Natural killer cell treated with Interleukin-12 subunit alpha and Interleukin-12 subunit beta and Interleukin-15 and Interleukin-18, amount 100 ng/mL, for 72 hours (primary cell): ENCODE measurements around the gene NDUFS8. TPM values are rescaled to one million over a fixed set of nuclear protein-coding genes. Genes with fewer than 3 reads are reported as not detected.
"Not testable (repeated sequence)": the region's sequence is repeated elsewhere in the genome, so short reads cannot be mapped to it uniquely, and the experiment has no call there.

Source experiments
- ATAC-seq, 2 donors: fragments of 150-1000 bp; cut with Tn5 transposase in 1 of 2; sonication (Bioruptor Pico), chemical (Tn5 transposase) in 1 of 2; 2 replicates each; pipeline ENCODE4 v1.10.0; 2021
- DNase-seq: peaks from one replicate; pipeline ENCODE4 v3.0.0; 2022; ENCODE audit warnings: low spot score
- H3K27ac Mint-ChIP-seq, 2 donors: 1 replicate in 1 of 2; 2 replicates in 1 of 2; pipeline ENCODE4 v1.8.0; 2022; ENCODE audit warnings: mixed read lengths in 2 of 2, mild to moderate bottlenecking in 1 of 2, moderate library complexity in 1 of 2
- H3K27me3 Mint-ChIP-seq, 2 donors: 1 replicate in 1 of 2; 2 replicates in 1 of 2; pipeline ENCODE4 v1.8.0; 2022; ENCODE audit warnings: mixed read lengths in 2 of 2
- H3K36me3 Mint-ChIP-seq: one replicate; pipeline ENCODE4 v1.8.0; 2022; ENCODE audit warnings: mixed read lengths
- H3K4me1 Mint-ChIP-seq, 2 donors: 1 replicate in 1 of 2; 2 replicates in 1 of 2; pipeline ENCODE4 v1.8.0; 2022; ENCODE audit warnings: low read depth in 2 of 2, mixed read lengths in 2 of 2, mild to moderate bottlenecking in 1 of 2
- H3K4me3 Mint-ChIP-seq: one replicate; pipeline ENCODE4 v1.8.0; 2022; ENCODE audit warnings: mixed read lengths
- H3K9me3 Mint-ChIP-seq: 2 replicates; pipeline ENCODE4 v1.8.0; 2022; ENCODE audit warnings: mixed read lengths
- total RNA-seq, 2 donors: library from RNA; stranded (reverse); gene quantifications; one replicate each; pipeline ENCODE4 v1.2.3, GENCODE V29; 2022

NDUFS8 gene
- total RNA-seq, result 100 to 1,000 TPM; 124 to 143 TPM

DNA sequence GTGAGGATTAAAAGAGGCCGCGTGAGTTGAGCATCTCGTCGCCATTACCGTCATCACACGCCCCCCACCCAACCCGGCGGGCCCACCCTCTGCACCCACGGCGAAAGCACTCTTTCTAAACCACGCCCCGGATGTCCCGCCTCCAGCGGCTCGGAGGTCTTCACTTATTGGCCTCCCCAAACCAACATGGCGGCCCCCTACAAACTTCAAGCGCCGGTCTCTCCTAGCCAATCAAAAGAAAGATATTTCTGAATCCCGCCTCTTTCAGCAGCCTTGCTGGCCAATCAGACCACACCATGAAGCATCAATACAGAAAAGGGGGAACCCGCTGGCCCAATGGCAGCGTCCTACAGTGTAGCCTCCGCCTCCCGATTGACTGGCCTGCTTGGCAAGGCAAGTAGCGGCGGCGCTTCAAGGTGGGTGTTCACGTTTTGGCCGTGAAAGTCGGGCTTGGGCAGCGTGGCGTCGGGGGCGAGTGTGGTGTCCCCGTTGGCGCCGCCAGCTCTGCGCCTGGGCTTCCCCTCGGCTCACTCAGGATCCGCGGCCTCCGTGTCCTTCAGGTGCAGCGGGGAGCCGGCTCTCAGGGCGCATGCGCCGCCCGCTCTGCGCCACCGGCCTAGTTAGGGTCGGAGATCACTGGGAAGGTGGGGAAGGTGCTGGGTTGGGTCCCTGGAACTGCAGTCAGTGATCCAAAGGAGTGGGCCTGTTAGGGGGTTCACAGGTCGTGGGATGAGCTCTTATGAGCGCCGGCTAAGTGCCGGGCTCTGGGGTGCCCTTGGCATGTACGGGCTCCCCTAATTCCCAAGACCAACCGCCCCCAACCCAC, at the start of gene NDUFS8:
Gene NDUFS8 (plus strand): TSS at position 364 of the 826 bp plus-strand sequence. CDS start 1,471 bp downstream, outside the sequence.
- ATAC-seq (peak; percentile 97 to 99), DNase-seq (peak; percentile 97)
- peak within 1 kb of the TSS; percentile 87 for H3K4me3 Mint-ChIP-seq
- peaks cover 12 to 28% of the 10 kb centered on the region in 2 donors for H3K4me1 Mint-ChIP-seq
- H3K36me3 Mint-ChIP-seq, result no peaks in the 10 kb centered on the region
- H3K27me3 Mint-ChIP-seq, result no peaks in the 10 kb centered on the region
- H3K9me3 Mint-ChIP-seq, result no peaks in the 10 kb centered on the region
- peak within 1 kb of the TSS; percentile 93 to 96 for H3K27ac Mint-ChIP-seq

DNA sequence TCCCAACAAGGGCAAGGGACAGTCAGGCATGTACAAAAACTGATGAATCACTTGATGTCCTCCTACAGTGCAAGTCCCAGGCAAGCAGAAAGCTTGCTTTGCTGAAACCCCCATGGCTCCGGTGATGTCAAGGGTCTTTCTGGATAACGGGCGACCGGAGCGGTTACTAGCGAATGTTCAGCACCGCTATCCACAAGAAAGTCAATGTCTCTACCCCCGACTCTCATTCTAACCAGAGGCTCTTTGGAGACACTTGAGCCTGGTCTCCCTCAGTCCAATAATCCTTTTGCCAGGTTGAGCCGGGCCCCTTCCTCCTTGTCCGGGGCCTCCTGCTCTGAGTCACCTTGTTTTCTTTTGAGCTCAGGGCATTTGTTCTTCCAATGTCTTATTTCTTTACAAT, 49.3 kb upstream of the NDUFS8 start:
- not testable (repeated sequence) for H3K27ac Mint-ChIP-seq, H3K9me3 Mint-ChIP-seq, ATAC-seq, H3K36me3 Mint-ChIP-seq, DNase-seq, H3K4me1 Mint-ChIP-seq, H3K4me3 Mint-ChIP-seq, H3K27me3 Mint-ChIP-seq

DNA sequence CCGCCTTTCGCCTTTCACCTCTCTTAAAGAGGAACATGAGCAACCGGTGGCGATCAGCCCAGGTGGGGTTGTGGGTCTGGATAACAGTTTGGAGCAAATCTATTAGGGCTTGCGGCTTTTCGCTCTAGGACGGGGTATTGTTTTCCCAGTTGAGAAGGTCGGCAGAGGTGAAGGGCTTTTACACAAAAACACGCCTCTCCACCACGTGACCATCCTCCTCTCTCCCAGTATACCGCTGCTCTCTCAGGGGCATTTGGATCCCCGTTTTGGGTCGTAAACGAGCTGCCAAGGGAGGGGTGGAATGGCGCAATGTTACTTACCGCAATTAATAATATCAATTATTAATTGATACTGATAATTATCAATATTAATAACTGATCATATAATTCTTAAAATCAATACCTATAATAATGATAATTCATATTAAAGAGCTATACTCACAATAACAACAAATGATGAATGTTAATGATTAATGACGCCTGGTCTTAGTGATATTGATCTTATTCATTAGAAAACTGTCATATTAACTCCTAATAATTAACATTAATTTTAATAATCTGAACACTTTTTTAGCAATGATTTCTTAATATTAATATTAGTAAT, 48.1 kb upstream of the NDUFS8 start:
- not testable (repeated sequence) for DNase-seq, H3K27me3 Mint-ChIP-seq, H3K27ac Mint-ChIP-seq, H3K4me1 Mint-ChIP-seq, H3K36me3 Mint-ChIP-seq, ATAC-seq, H3K9me3 Mint-ChIP-seq, H3K4me3 Mint-ChIP-seq

DNA sequence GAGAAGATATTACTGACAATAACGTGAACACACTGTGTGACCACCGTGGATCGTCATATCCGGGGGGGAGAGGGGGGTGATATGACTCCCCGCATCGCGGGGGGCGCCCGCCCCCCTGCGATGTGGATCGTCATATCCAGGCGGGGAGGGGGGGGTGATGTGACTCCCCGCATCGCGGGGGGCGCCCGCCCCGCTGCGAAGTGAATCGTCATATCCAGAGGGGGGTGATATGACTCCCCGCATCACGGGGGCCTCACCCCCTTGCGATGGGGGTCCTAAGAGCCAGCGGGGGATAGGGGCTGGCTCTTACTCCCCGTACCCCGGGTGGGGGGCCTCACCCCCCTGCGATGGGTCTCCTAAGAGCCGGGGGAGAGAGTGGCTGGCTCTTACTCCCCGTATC, 46.5 kb upstream of the NDUFS8 start:
- H3K4me1 Mint-ChIP-seq, result no peaks in the 10 kb centered on the region
- H3K27me3 Mint-ChIP-seq, result peaks cover 0 to 7% of the 10 kb centered on the region in 2 donors
- no peak for DNase-seq
- H3K9me3 Mint-ChIP-seq, result no peaks in the 10 kb centered on the region
- no peak overlapping the region for H3K27ac Mint-ChIP-seq
- H3K4me3 Mint-ChIP-seq, result no peak overlapping the region
- H3K36me3 Mint-ChIP-seq, result no peaks in the 10 kb centered on the region
- no peak for ATAC-seq

DNA sequence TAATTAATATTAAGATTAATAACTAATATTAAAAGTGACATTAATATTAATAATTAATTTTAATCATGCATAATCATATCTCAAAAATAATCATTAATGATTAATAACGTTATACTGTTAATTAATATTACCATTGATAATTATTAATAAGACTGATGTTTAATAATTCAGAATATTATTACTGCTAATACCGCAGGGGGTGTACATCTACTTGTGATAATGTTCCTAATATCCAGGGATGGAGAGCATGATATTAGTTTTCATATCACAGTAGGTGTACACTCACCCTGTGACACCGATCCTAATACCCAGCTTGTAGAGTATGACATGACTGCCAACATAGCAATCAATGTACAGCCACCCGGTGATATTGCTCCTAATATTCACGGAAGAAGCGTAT, 45.2 kb upstream of the NDUFS8 start:
- not testable (repeated sequence) for H3K36me3 Mint-ChIP-seq, ATAC-seq, H3K27ac Mint-ChIP-seq, H3K4me1 Mint-ChIP-seq, H3K4me3 Mint-ChIP-seq, H3K27me3 Mint-ChIP-seq, DNase-seq, H3K9me3 Mint-ChIP-seq

DNA sequence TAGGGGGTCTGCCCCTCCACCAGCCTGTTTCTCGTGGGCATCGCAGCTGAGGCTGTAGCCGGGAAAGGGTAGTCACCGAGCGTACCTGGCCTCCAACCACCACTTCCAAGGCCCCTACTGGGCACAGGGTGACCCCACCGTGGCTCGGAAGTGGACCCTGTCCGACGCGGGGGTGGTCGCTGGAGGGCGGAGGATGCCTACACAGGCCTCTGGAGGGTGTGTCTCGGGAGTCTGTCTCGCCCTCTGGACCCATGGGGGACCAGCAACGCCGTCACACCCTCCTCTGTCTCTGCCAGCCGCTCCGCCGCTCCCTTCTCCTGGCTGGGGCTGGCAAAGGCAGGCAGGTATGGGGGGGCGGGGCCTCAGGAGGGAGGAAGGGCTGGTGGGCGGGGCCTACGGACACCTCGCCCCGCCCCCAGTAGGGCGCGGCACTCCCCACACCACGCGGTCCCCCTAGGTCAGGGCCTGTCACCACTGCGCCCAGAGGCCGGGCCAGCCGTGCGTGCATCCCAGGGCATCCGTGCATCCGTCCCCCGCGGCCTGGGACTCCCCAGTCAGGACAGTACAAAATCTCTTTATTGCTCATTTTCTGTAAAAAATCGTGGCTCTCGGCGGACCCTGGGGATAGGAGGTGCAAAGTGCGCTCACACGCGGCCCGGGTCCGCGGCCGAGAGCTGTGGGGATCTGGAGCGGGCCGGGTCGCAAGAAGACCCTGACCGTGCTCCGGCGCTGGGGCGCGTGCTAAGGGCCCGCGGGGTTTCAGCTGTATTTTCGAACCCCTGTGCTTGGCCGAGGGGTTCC, 39.7 kb upstream of the NDUFS8 start:
- H3K27ac Mint-ChIP-seq, ATAC-seq: not testable (repeated sequence)

DNA sequence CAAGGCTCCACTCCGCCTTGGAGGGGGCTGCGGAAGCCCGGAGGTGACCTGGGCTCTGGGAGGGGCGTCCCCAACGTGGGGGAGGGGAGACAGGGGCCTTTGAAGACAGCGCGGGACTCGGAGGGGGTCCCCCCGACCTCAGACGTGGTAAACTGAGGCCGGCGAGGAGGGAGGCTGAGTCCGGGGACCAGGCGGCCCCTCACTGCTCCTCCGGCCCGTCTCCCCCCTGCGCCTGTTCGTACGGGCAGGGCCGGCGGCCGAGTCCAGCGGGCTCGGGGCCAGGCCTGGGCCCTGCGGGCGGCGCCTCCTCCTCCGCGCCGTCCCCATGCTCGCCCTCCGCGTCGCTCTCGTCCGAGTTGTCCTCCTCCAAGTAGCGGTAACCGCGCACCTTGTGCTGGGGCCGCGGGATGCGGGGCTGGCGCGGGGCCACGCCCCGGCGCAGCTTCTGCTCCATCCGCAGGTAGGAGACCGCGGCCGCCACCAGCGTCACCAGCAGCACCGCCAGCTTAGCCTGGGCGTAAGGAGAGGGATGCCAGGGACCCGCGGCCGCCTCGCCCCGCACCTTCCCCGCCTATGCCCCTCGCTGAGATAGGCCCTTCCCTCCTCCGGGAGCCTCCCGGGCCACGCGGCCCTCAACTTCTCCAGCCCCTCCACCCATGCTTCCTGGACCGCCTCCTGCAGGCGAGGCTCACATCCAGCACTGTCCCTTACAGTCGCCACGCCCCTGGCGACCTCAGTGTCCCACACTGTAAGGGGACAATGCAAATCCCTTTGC, 38.9 kb upstream of the NDUFS8 start:
- not testable (repeated sequence) for H3K27me3 Mint-ChIP-seq, ATAC-seq, H3K4me3 Mint-ChIP-seq, H3K36me3 Mint-ChIP-seq, H3K4me1 Mint-ChIP-seq, H3K9me3 Mint-ChIP-seq, H3K27ac Mint-ChIP-seq, DNase-seq

More for the DNA sequence above, 39.7 kb upstream of the NDUFS8 start:
- DNase-seq, H3K9me3 Mint-ChIP-seq, H3K4me1 Mint-ChIP-seq, H3K36me3 Mint-ChIP-seq, H3K27me3 Mint-ChIP-seq, H3K4me3 Mint-ChIP-seq: not testable (repeated sequence)

DNA sequence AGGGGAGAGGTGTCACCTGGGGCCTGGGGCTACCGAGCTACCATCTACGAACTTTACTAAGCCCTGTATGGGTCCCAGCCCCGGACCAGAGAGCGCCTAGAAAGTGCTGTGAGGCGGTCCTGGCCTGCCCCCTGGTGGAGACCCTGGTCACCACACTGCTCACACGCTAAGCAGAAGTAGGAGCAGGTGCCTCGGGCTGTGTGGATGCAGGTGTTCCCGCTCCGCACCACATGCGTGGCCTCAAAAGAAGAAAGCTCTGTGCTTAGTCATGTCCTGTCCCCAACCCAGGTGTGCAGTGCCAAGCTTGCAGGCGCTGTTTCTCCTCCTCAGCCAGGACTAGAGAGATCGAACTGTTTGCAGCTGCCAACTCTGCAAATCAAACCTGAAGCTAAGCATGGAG, 36.7 kb upstream of the NDUFS8 start:
- not testable (repeated sequence) for H3K27me3 Mint-ChIP-seq, DNase-seq, H3K27ac Mint-ChIP-seq, H3K4me3 Mint-ChIP-seq, H3K9me3 Mint-ChIP-seq, ATAC-seq, H3K36me3 Mint-ChIP-seq
- peaks cover 18 to 26% of the 10 kb centered on the region in 2 donors for H3K4me1 Mint-ChIP-seq

DNA sequence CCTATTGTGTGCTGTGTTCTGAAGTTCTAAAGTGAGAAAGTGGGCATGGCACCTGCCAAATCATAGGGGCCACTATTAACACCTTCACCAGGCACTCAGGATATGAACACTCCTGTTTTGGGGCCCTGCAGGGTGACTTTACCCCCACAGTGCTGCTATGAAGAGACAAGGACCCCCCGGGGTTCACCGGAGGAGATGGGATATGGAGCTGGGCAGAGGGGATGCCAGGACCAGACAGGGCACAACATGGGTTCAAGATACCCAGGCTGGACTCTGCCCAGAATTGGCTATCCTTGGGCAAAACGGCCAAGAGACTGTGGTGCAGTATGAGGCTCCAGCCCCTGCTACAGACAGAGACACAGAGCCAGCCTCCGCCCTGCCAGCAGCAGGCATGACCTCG, 36.1 kb upstream of the NDUFS8 start:
- DNase-seq, H3K4me3 Mint-ChIP-seq, H3K9me3 Mint-ChIP-seq, H3K36me3 Mint-ChIP-seq, ATAC-seq, H3K27ac Mint-ChIP-seq, H3K27me3 Mint-ChIP-seq: not testable (repeated sequence)
- peaks cover 18 to 26% of the 10 kb centered on the region in 2 donors for H3K4me1 Mint-ChIP-seq

DNA sequence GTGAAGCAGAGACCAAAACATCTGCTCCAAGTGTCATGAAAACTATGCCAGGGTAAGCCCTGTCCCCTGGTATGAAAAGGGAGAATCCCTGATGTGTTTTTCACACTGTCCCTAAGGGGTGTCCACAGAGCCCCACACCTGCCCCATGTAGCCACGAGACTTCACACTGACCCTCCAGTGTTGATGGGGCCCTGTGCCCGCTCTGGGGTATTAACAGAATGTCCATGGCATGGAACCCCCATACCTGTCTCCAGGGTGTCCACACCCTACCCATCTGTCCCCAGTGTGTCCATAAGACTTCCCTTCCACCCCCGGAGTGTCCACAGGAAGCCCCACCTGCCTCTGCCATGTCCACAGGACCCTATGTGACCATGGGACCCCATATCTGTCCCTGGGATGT, 35.4 kb upstream of the NDUFS8 start:
- not testable (repeated sequence) for H3K27ac Mint-ChIP-seq, H3K9me3 Mint-ChIP-seq, DNase-seq, ATAC-seq, H3K27me3 Mint-ChIP-seq, H3K36me3 Mint-ChIP-seq, H3K4me3 Mint-ChIP-seq
- peaks cover 18 to 26% of the 10 kb centered on the region in 2 donors for H3K4me1 Mint-ChIP-seq

DNA sequence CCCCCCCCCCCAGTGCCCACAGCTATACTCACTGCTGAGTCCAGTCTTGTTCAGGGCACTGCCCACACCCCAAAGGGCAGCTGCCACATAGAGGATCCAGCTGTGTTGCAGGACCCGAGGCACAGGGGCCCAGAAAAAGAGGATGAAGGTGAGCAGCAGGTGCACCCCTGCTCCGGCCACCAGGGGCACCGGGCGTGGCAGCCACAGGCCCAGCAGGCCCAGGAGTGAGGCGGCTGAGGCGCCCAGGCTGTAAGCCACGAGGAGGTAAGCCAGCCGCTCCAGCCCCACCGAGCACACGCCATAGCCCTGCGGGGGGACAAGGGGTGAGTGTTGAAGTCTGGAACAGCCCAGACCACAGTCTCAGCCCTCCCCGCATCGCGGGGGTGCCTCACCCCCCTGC, 34.9 kb upstream of the NDUFS8 start:
- not testable (repeated sequence) for H3K9me3 Mint-ChIP-seq, H3K27ac Mint-ChIP-seq, H3K4me3 Mint-ChIP-seq, ATAC-seq, DNase-seq, H3K36me3 Mint-ChIP-seq, H3K27me3 Mint-ChIP-seq
- peaks cover 18 to 26% of the 10 kb centered on the region in 2 donors for H3K4me1 Mint-ChIP-seq

DNA sequence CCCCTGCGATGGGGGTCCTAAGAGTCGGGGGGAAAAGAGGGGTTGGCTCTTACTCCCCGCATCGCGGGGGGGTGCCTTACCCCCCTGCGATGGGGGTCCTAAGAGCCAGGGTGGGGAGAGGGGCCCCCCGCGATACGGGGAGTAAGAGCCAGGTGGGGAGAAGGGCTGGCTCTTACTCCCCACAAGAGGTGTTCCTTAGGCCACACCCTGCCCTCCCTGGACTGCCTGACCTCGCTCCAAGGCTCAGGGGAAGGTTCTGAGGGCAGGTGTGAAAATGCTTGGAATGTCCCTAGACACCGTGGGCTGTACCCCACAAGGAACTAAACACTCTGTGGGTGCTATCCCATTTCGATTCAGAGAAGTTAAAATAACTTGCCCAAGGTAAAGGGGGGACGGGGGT, 34.4 kb upstream of the NDUFS8 start:
- H3K4me3 Mint-ChIP-seq, result no peak overlapping the region

More for the DNA sequence above, 34.4 kb upstream of the NDUFS8 start:
- Mint-ChIP-seq H3K36me3 (no peaks in the 10 kb centered on the region), H3K27ac (no peak overlapping the region), H3K27me3 (no peaks in the 10 kb centered on the region), H3K9me3 (peaks cover 4% of the 10 kb centered on the region), H3K4me1 (peaks cover 18 to 26% of the 10 kb centered on the region in 2 donors)
- DNase-seq, result no peak
- no peak for ATAC-seq
